Stimulated activated CD4-positive, alpha-beta T cell treated with anti-CD3 and anti-CD28 coated beads, Interleukin-1b, Interleukin-23, amount 100 ng/mL, for 48 hours (primary cell): ENCODE measurements around the gene MARVELD1.
A peak's percentile ranks its signal among the peaks of the same experiment; 100 is the strongest.
"Not testable (repeated sequence)": the region's sequence is repeated elsewhere in the genome, so short reads cannot be mapped to it uniquely, and the experiment has no call there.

Experiments
- DNase-seq: peaks from one replicate; pipeline ENCODE4 v3.0.0-alpha.2; 2020

Gene MARVELD1

GRCh38 chr10:97713339-97713825 lies at the start of gene MARVELD1:
Gene MARVELD1 (plus strand): TSS chr10:97713730. CDS start chr10:97713877, 147 bp downstream.
- no peak for DNase-seq

DNA sequence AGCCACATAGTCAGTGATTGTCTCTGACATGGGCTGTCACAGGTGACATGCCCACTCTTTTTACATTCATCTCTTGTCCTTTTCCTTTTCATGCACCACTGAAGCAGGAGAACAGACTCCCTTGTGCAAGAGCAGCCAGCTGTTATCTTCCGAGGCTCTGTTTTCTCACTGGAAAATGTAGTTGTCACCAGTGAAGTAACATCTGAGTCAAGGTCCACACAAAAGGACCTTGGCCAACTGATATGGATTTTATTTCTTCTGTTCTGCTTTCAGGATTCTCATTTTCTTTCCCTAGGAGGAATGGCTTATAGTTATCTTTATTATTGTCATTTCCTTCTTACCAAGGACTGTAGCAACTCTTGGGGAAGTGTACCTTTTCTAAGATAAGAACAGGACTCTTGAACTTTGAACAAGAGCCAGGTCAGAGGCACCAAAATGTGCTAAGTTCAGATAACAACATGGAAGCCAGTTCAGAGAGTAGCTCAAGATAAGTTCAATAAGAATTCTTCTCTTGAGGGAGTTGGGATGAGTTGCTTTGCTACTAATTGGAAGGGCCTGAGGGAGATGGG lies 49.2 kb upstream of the MARVELD1 start:
- DNase-seq: no peak

- no peak for DNase-seq
These were observed 46.5 kb upstream of the MARVELD1 start for GRCh38 chr10:97666992-97667391.

- no peak for DNase-seq
These were observed 46.1 kb upstream of the MARVELD1 start for GRCh38 chr10:97667463-97667862.

DNA sequence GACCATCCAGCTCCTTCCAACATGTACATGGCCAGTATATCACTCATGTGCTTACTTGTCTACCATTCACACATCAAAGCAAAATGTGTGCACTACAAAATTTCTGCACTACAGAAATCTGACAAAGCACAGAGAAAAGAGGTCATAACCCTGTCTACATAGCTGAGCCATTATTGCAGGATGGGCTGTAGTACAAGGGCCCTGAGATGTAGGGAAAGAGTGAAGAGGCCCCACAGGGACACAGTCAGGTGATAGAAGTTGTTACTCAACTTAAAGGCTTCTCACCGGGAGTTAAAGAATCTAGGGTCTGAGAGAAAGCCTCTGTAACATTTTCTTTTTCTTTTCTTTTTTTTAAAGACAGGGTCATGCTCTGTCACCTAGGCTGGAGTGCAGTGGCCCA lies 44.0 kb upstream of the MARVELD1 start:
- no peak for DNase-seq

DNA sequence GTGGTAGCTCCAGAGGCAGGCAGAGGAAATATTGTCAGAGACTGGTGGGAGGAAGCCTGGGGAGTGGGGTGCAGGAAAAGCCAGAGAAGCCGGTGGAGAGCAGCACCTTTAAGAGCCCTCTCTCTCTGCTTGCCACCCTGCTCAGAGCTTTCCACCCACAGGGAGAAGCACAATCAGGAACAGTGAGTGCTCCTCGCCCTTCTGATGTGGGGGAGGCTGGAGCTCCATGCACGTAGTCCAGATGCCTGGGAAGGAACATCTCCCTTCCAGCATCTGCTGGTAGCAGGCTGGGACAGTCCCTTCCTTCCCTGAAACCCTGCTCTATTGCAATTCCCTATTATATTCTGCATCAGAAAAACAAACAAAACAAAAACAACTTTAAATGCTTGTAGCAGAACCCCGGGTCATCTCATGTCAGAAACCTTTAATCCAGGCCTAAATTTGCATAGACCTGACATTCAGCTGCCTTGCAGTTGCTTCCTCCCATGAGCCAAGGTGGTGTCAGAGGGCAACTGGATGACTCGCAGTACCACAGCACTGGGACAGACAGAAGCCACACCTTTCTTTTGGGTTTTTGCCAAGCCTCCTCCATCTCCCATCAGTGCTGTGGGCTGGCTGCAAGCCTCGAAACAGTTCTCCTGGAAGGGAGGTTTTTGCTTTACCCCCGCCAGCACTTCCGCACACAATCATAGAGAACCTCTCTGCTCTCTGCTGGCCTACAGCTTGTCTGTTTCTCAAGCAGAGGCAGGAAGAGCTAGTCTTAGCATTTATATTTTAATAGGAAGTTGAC lies 39.6 kb upstream of the MARVELD1 start:
- peak; percentile 55 for DNase-seq

GRCh38 chr10:97675222-97675621 lies 38.3 kb upstream of the MARVELD1 start:
- no peak for DNase-seq

DNA sequence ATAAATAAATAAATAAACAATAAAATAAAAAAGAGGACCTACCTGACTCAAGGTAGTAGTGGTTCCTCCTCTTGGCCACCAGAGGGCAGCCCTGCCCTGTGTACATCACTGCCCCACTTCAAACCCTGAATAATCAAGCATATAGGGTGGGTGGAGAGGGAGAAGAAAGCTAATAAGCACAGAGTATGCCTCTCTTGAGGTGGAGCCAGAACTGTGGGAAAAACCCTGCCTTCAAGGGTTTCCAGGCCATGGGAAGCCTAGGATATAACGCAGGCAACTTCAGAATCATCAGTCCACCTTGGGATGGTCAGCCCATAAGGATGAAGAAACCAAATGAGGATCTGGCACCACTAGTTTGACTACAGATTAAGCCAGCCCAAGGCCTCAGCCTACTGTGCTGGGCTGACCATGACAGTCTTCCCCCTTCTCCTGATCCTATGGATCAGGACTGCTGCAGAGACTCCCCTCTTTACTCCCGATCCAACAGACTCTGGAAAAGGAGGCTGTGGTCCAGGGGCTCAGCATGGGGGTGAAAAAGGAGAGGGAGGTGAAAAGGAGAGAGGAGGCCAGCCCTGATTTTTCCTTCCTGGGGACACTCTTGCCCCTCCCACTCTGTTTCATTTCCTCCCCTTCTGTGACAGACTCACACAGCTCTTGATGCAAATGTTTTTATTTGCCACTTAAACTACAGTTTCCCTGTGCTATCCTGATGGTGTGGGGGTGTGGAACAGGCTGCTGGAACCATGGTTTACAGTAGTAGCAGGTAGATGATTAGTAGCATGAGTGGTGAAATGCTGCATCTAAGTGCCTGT lies 36.6 kb upstream of the MARVELD1 start:
- peak; percentile 39 for DNase-seq

GRCh38 chr10:97679594-97679993 lies 33.9 kb upstream of the MARVELD1 start:
- DNase-seq: no peak

DNA sequence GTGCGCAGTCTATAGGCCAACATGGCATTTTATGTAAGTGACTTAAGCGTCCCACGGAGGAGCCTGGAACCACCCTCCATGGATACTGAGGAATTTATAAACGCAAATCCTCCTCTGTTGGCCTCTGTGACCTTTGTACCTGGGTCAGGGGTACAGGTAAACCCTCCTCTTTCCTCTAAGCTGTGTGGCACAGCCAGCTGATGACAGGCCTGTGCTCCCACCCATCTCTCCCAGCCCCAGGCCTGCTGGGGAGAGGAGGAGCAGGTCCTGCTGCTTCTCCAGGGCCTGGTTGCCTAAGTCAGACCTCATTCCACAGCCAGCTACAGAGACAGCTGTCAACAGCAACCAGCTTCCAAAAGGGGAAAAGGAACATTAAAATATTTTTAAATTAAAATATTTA lies 31.5 kb upstream of the MARVELD1 start:
- DNase-seq: no peak

DNA sequence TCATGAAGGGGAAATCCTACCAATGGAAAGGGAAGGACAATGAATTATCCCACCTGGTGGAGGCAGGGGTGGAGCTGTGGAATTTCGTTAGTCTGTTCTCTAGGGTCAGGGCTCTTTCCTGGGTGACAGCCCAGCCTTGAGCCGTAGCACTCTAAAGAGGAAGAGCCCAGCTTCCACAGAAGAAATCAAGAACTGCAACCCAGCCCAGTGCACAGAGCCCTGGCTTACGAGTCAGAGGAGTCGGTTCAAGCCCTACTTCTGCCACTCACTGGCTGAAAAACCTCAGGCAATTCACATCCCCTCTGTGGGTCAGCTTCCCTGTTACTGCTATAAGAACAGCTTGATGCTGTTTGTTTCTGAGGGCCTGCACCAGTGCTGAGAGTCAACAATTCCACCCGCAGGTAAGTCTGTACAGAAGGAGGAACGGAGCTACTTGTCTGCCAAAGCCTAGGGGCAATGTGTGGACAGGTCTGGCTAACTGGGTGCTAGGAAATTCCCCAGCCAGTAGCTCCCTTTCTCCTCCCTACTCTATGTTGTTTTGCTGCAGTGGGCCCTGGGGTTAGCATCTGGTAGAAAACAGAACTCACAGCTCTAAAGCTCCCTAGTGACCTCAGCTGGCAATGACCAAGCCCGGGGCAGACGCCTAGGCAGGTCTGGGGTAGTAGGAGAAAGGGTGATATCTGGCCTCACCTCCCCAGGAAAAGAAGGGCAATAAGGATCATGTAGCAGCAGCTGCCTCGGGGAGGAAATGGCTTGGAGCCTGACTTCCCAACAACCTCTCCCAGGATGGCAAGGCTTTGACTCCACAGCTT lies 29.8 kb upstream of the MARVELD1 start:
- no peak for DNase-seq

- not testable (repeated sequence) for DNase-seq
These were observed 29.2 kb upstream of the MARVELD1 start for GRCh38 chr10:97684368-97684713.

- no peak for DNase-seq
These were observed 28.6 kb upstream of the MARVELD1 start for GRCh38 chr10:97684866-97685394.

DNA sequence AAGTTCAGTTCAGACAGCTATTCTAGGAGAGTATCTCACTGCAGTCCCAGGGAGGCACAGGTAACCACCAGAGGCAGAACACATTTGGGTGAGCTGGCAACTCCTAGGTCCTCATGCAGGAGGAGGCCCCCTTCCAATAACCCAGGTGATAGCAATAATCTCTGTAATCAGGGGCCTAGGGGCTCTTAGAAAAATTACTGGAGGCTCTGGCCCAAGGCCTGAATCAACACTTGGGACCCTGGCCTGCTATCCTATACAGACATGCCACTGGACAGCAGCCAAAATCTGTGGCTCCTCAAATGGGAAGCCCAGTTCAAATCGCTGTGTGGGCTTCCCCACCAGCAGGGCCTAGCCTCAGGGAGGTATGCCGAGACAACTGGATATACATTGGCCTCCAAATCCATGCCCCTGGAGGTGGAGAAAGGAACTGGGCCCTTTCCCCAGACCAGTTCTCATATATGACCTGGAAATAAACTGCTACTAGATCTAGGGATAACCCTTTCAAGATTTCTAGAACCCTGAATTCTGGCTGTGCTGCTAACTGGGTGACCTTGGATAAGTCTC lies 28.1 kb upstream of the MARVELD1 start:
- DNase-seq: no peak

DNA sequence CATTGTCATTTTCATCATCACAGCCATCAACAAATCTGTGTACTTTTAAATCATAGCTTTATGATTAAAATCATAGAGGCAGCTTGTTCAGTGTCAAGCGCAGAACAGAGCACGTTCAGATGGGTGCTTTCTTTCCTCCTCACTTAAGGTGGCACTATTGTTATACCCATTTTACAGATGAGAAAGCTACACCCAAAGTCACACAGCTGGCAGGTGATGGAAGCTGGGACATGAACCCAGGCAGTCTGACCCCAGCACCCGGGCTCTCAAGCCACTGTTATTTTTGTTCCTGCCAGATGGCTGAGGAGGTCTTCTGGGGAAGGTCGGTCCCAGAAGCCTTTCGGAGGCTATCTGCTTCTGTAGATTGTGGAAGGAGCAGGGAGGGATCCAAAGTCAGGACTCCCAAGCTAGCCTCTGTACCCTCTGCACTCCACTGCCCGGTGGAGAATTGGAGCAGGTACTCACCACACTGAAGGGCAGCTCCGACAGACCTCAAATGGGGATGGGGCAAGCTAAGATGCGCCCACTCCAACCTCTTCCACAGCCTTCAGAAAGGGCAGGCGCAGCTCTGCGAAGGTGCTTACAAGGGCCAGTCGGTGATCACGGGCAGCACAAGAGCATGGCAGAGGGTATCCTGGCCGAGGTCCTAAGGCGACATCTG lies 27.1 kb upstream of the MARVELD1 start:
- DNase-seq: no peak

DNA sequence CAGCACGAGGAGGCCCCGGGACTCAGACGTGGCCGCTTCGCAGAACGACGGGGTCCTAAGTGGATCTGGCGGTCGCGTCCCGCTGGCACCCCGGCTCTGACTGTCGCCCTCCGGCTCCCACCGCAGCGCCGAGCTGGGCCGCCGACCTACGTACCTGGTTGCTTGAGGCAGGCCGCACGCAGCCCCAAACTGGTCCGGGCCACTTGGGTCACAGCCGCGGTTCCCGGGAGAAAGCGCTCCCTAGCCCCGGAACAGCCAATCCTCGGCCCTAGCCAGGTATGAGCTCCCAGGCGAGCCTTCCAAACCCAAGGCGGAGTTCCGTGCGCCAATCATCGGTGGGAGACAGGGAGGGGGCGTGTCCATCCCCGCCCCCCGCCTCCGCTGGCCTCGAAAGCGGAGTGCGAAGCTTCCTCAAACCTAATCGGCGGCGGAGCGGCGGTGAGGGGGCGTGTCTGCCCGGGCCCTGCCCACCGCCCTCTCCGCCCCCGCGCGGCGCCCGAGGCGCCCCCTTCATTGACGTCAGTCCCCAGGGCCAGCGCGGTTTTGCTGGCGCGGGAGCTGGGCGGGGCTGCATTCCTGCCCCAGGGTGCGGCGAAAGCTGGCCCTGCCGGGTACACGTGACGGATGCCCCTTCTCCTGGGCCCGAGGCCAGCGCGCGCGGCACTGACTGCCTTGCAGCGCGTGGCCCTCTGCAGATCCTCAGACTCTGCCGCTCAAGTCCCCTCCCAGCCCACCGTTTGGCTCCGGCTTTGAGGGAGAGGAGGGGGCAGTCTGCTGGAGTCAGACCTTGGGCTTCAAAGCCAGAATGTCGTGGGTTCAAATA lies 26.4 kb upstream of the MARVELD1 start, which contains the start of gene AVPI1:
Gene AVPI1, minus strand, starts transcription at position 280 of the 823 bp plus-strand sequence. CDS start 7,336 bp downstream, outside the sequence.
- peak; percentile 93 for DNase-seq

DNA sequence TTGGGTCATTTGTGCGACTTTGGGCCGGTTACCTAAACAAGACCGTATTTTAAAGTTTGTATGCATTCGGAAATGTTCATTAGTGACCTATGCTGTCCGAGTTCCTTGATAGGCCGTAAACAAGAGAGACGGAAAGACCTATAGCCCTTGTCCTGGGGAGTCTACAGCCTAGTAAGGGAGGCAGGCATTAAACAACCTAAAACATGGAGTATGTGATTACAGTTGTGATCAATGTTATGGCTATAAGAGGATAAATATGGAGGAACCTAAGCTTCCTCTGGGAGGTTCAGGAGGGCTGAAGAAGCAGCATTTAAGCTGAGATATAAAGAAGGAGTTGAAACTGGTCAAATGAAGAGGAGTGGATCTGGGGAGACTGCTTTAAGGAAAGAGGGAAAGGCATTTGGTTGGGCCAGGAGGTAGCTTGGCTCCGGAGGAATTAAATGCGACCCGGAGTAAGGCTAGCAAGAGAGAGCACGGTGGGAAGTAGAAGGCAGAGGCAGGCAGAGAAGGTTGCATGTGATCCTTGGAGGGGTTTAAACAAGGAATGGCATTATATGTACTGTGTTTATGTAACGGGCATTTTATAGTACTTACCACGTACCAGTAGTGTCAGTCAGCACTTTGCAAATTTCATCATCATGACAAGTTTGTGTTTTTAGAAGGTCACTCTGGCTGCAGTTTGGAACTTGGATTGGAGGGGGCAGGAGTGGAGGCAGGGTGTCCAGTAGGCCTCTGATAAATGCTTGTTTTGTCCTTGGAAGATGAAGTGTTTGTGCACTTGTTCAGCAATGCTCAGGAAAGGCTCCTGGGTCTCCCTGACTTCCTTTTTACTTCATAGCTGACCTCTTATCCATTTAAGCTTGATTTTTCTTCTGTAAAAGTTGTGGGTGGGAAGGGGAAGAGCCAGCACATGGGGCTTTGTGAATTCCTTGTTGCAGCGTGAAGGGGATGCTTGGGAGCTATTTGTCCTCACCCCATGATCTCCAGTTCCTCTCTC lies 25.4 kb upstream of the MARVELD1 start:
- DNase-seq: no peak

DNA sequence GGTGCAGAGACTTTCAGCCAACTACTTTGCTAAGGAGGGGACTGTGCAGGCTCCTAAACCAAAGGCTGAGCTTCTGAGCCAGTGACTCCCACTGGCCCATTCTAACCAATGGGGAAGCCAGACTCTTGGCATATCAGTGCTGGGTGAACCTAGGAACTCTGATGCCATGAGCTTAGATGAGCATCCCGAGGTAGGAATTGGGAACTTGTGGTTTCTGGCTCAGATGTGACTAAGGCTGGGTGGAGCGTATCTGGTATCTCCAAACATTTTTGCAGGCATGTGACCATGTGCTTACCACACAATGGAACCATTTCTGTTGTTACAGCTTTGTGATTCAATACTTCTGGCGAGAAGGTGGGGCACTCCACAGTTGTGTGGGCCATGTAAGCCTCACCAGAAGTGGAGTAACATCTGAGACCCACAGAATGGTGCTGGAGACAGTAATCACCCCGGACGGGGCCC lies 23.9 kb upstream of the MARVELD1 start:
- DNase-seq: no peak

GRCh38 chr10:97690133-97690532 lies 23.4 kb upstream of the MARVELD1 start:
- no peak for DNase-seq
